Liver (tissue), 9 donors: Measurements from ENCODE around the gene ZNF398. TPM values are rescaled to one million over a fixed set of nuclear protein-coding genes. Genes with fewer than 3 reads are reported as not detected.

Experiments
- DNase-seq: peaks from one replicate; pipeline ENCODE4 v3.0.0-alpha.2; 2017; ENCODE audit warnings: low spot score
- H3K27ac ChIP-seq, 2 donors: one replicate each; pipeline ENCODE4 v1.7.0; 2013; ENCODE audit warnings: inconsistent platforms in 2 of 2, low read length in 2 of 2, control low read depth in 1 of 2, low read depth in 1 of 2, mild to moderate bottlenecking in 1 of 2
- H3K27me3 ChIP-seq, 4 donors: one replicate each; pipeline versions ENCODE4 v1.6.1 to v1.7.0; 2013; ENCODE audit warnings: low read length in 3 of 4, inconsistent platforms in 1 of 4, mild to moderate bottlenecking in 1 of 4, moderate library complexity in 1 of 4; ENCODE audit not compliant: control insufficient read depth in 4 of 4, insufficient read depth in 4 of 4
- H3K36me3 ChIP-seq, 4 donors: one replicate each; pipeline versions ENCODE4 v1.6.1 to v1.7.0; 2013; ENCODE audit warnings: low read length in 3 of 4, mild to moderate bottlenecking in 3 of 4, low read depth in 1 of 4, moderate library complexity in 1 of 4; ENCODE audit not compliant: control insufficient read depth in 4 of 4, insufficient read depth in 3 of 4
- H3K4me1 ChIP-seq, 4 donors: one replicate each; pipeline versions ENCODE4 v1.6.1 to v1.7.0; 2013; ENCODE audit warnings: low read length in 3 of 4, mild to moderate bottlenecking in 3 of 4, moderate library complexity in 1 of 4; ENCODE audit not compliant: control insufficient read depth in 4 of 4, insufficient read depth in 4 of 4
- H3K4me3 ChIP-seq, 3 donors: one replicate each; pipeline versions ENCODE4 v1.6.1 to v1.7.0; 2013; ENCODE audit warnings: low read length in 3 of 3, control low read depth in 1 of 3, low read depth in 1 of 3, mild to moderate bottlenecking in 1 of 3
- H3K9ac ChIP-seq, 2 donors: one replicate each; pipeline ENCODE4 v1.7.0; 2013; ENCODE audit warnings: low read length in 2 of 2, mild to moderate bottlenecking in 2 of 2, moderate library complexity in 2 of 2, control low read depth in 1 of 2, low read depth in 1 of 2
- H3K9me3 ChIP-seq, 4 donors: one replicate each; pipeline versions ENCODE4 v1.6.1 to v1.7.0; 2013; ENCODE audit warnings: low read length in 3 of 4; ENCODE audit not compliant: control insufficient read depth in 4 of 4
- ATF3 ChIP-seq: IDR thresholded peaks from 2 replicates; pipeline ENCODE4 v1.6.1; 2016; ENCODE audit warnings: antibody characterized with exemption
- CTCF ChIP-seq: fragments of 150-350 bp; IDR thresholded peaks from 2 replicates; pipeline ENCODE4 v1.5.1; 2017; ENCODE audit warnings: improper control_type of control experiment, low read depth, low read length; ENCODE audit not compliant: missing input control
- EGR1 ChIP-seq, 2 donors: IDR thresholded peaks; 2 replicates each; pipeline ENCODE4 v1.6.1; 2016 to 2018; ENCODE audit warnings: antibody characterized with exemption in 2 of 2, low read depth in 2 of 2
- FOXA2 ChIP-seq: IDR thresholded peaks from 2 replicates; pipeline ENCODE4 v1.6.1; 2016; ENCODE audit warnings: antibody characterized with exemption
- GABPA ChIP-seq, 2 donors: IDR thresholded peaks in 1 of 2; conservative IDR thresholded peaks in 1 of 2; 2 replicates each; pipeline ENCODE4 v1.6.1; 2016; ENCODE audit warnings: antibody characterized with exemption in 2 of 2, mild to moderate bottlenecking in 1 of 2, moderate library complexity in 1 of 2
- JUND ChIP-seq, 2 donors: IDR thresholded peaks; 2 replicates each; pipeline ENCODE4 v1.6.1; 2016; ENCODE audit warnings: antibody characterized with exemption in 2 of 2
- NR2F2 ChIP-seq: IDR thresholded peaks from 2 replicates; pipeline ENCODE4 v1.6.1; 2016; ENCODE audit warnings: antibody characterized with exemption
- RAD21 ChIP-seq, 2 donors: IDR thresholded peaks; 2 replicates each; pipeline ENCODE4 v1.6.1; 2016; ENCODE audit warnings: antibody characterized with exemption in 2 of 2, mild to moderate bottlenecking in 2 of 2
- RXRA ChIP-seq, 2 donors: IDR thresholded peaks; 2 replicates each; pipeline ENCODE4 v1.6.1; 2017 to 2018; ENCODE audit warnings: antibody characterized with exemption in 2 of 2, mild to moderate bottlenecking in 1 of 2
- SP1 ChIP-seq: IDR thresholded peaks from 2 replicates; pipeline ENCODE4 v1.6.1; 2018; ENCODE audit warnings: antibody characterized with exemption, mild to moderate bottlenecking
- TAF1 ChIP-seq: conservative IDR thresholded peaks from 2 replicates; pipeline ENCODE4 v1.6.1; 2016; ENCODE audit warnings: antibody characterized with exemption, mild to moderate bottlenecking
- YY1 ChIP-seq: IDR thresholded peaks from 2 replicates; pipeline ENCODE4 v1.6.1; 2016; ENCODE audit warnings: antibody characterized with exemption, mild to moderate bottlenecking
- ZBTB33 ChIP-seq: IDR thresholded peaks from 2 replicates; pipeline ENCODE4 v1.6.1; 2016; ENCODE audit warnings: antibody characterized with exemption
- WGBS: extraction: QIAGEN DNeasy Blood & Tissue Kit; methylation state at CpG from one replicate; pipeline ENCODE4 v1.1.7; 2013; 5-methylcytosine and 5-hydroxymethylcytosine counted together
- polyA plus RNA-seq, 2 donors: library from polyadenylated mRNA; stranded (reverse) in 1 of 2; unstranded in 1 of 2; fragments of 200-250 nt in 1 of 2; fragments of >200 nt in 1 of 2; fragmentation: Nextera tagmentation in 1 of 2; extraction: Ambion mirVana in 1 of 2; gene quantifications; one replicate each; pipeline versions ENCODE4 v1.2.1 to v1.2.3, GENCODE V29; 2013 to 2015
- total RNA-seq, 2 donors: library from RNA; depleted of rRNA; stranded (reverse); fragments of >200 nt; gene quantifications; one replicate each; pipeline ENCODE4 v1.2.3, GENCODE V29; 2014
- TF ChIP-seq, protein P1 (sequence below): IDR thresholded peaks from 2 replicates; pipeline ENCODE4 v1.6.1; 2016; ENCODE audit warnings: antibody characterized with exemption, mild to moderate bottlenecking
- TF ChIP-seq, protein P2 (sequence below): IDR thresholded peaks from 2 replicates; pipeline ENCODE4 v1.6.1; 2016; ENCODE audit warnings: antibody characterized with exemption
- donor health status: healthy.
- donor health status: healthy.
- donor health status: healthy.
- donor health status: healthy.
- donor health status: healthy.

ZNF398 gene
- total and polyA plus RNA-seq, 4 donors, result 1.5 to 7.8 (median 4.5) TPM

GRCh38 chr7:149100821-149101220, 46.4 kb upstream of the ZNF398 start:
- Histone ChIP-seq H3K27ac (no peak overlapping the region), H3K36me3 (peaks cover 0 to 2% (median 0%) of the 10 kb centered on the region in 4 donors), H3K4me3 (no peak overlapping the region), H3K4me1 (no peaks in the 10 kb centered on the region), H3K27me3 (no peaks in the 10 kb centered on the region), H3K9ac (no peak overlapping the region), H3K9me3 (no peaks in the 10 kb centered on the region)
- TF ChIP-seq FOXA2, result no peak
- TF ChIP-seq JUND (IDR thresholded peaks at IDR 0.05), result no peak
- DNase-seq, result no peak
- WGBS, result 93% methylated on average over 2 of the region's 2 CpGs

GRCh38 chr7:149102666-149103065, 44.6 kb upstream of the ZNF398 start:
- no peak overlapping the region for H3K27ac ChIP-seq
- DNase-seq, result no peak
- TF ChIP-seq SP1 (no peak), EGR1 (IDR thresholded peaks at IDR 0.05; ENCODE audit: low read depth in 2 of 2) (no peak), RXRA (IDR thresholded peaks at IDR 0.05) (no peak), NR2F2 (no peak), RAD21 (IDR thresholded peaks at IDR 0.05) (no peak), CTCF (no peak), YY1 (no peak), TAF1 (no peak), ZBTB33 (no peak), ATF3 (no peak), GABPA (IDR thresholded peaks at IDR 0.05 in 1 of 2, conservative IDR thresholded peaks at IDR 0.05 in 1 of 2) (no peak)
- TF ChIP-seq, protein P1, sequence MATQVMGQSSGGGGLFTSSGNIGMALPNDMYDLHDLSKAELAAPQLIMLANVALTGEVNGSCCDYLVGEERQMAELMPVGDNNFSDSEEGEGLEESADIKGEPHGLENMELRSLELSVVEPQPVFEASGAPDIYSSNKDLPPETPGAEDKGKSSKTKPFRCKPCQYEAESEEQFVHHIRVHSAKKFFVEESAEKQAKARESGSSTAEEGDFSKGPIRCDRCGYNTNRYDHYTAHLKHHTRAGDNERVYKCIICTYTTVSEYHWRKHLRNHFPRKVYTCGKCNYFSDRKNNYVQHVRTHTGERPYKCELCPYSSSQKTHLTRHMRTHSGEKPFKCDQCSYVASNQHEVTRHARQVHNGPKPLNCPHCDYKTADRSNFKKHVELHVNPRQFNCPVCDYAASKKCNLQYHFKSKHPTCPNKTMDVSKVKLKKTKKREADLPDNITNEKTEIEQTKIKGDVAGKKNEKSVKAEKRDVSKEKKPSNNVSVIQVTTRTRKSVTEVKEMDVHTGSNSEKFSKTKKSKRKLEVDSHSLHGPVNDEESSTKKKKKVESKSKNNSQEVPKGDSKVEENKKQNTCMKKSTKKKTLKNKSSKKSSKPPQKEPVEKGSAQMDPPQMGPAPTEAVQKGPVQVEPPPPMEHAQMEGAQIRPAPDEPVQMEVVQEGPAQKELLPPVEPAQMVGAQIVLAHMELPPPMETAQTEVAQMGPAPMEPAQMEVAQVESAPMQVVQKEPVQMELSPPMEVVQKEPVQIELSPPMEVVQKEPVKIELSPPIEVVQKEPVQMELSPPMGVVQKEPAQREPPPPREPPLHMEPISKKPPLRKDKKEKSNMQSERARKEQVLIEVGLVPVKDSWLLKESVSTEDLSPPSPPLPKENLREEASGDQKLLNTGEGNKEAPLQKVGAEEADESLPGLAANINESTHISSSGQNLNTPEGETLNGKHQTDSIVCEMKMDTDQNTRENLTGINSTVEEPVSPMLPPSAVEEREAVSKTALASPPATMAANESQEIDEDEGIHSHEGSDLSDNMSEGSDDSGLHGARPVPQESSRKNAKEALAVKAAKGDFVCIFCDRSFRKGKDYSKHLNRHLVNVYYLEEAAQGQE, result no peak
- TF ChIP-seq, protein P2, sequence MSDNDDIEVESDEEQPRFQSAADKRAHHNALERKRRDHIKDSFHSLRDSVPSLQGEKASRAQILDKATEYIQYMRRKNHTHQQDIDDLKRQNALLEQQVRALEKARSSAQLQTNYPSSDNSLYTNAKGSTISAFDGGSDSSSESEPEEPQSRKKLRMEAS, result no peak
- no peaks in the 10 kb centered on the region for H3K9me3 ChIP-seq
- peaks cover 0 to 2% (median 0%) of the 10 kb centered on the region in 4 donors for H3K36me3 ChIP-seq
- no peaks in the 10 kb centered on the region for H3K4me1 ChIP-seq
- H3K9ac ChIP-seq, result no peak overlapping the region
- H3K4me3 ChIP-seq, result no peak overlapping the region
- 86% methylated on average over 1 of the region's 1 CpG for WGBS
- no peaks in the 10 kb centered on the region for H3K27me3 ChIP-seq
